IMR-90 (cell line): ENCODE measurements around the gene KCNIP1. TPM values are rescaled to one million over a fixed set of nuclear protein-coding genes. Genes with fewer than 3 reads are reported as not detected.

Experiments used
- ATAC-seq: fragments of 200-7000 bp; cut with Tn5 transposase; 2 replicates; pipeline ENCODE4 v1.9.1; 2020; ENCODE audit warnings: low read depth, mild to moderate bottlenecking, moderate library complexity
- BruUV-seq: library from RNA; stranded (reverse); fragments of 400-500 nt; replicated peaks from 2 replicates; lab custom pipeline; 2021; lab: Mats Ljungman, UMichigan
- CTCF ChIA-PET: fragments of 300-600 bp; formaldehyde crosslinking; extraction: SDS; loops from one replicate; lab custom pipeline; 2021; ENCODE audit warnings: antibody characterized with exemption; lab: Yijun Ruan, JAX
- POLR2A ChIA-PET: fragments of 300-600 bp; sonication (Branson Sonifier 250); formaldehyde crosslinking; loops from one replicate; lab custom pipeline; 2022; ENCODE audit warnings: antibody characterized with exemption; ENCODE audit not compliant: unreplicated experiment; lab: Charles Lee
- DNase-seq: peaks from one replicate; pipeline ENCODE4 v3.0.0; 2013
- H2AFZ ChIP-seq: replicated peaks from 2 replicates; pipeline ENCODE3; 2013; ENCODE audit warnings: low read length, mild to moderate bottlenecking; ENCODE audit not compliant: poor library complexity
- H2AK5ac ChIP-seq: 2 replicates; pipeline ENCODE4 v1.6.1; 2013; ENCODE audit warnings: low read depth, low read length, inconsistent platforms
- H2AK9ac ChIP-seq: replicated peaks from 2 replicates; pipeline ENCODE3; 2013; ENCODE audit warnings: mild to moderate bottlenecking, low read depth, low read length, moderate library complexity; ENCODE audit not compliant: poor library complexity
- H2BK120ac ChIP-seq: 2 replicates; pipeline ENCODE4 v1.6.1; 2013; ENCODE audit warnings: low read depth, low read length, inconsistent platforms
- H2BK15ac ChIP-seq: 3 replicates; pipeline ENCODE4 v1.6.1; 2013; ENCODE audit warnings: low read depth, low read length, inconsistent platforms
- H2BK20ac ChIP-seq: 2 replicates; pipeline ENCODE4 v1.6.1; 2013; ENCODE audit warnings: low read depth, mild to moderate bottlenecking, inconsistent platforms, low read length, moderate library complexity
- H2BK5ac ChIP-seq: 2 replicates; pipeline ENCODE4 v1.6.1; 2013; ENCODE audit warnings: mild to moderate bottlenecking, low read depth, low read length, inconsistent platforms; ENCODE audit not compliant: poor library complexity, severe bottlenecking
- H3K14ac ChIP-seq: replicated peaks from 2 replicates; pipeline ENCODE4 v1.6.1; 2013; ENCODE audit warnings: low read depth, low read length, inconsistent platforms
- H3K18ac ChIP-seq: 2 replicates; pipeline ENCODE4 v1.6.1; 2013; ENCODE audit warnings: low read depth, low read length, control low read depth
- H3K23ac ChIP-seq: 2 replicates; pipeline ENCODE4 v1.6.1; 2013; ENCODE audit warnings: low read depth, low read length, inconsistent platforms
- H3K27ac ChIP-seq: 2 replicates; pipeline ENCODE4 v1.5.1; 2013; ENCODE audit warnings: mild to moderate bottlenecking, control low read depth, low read length; ENCODE audit not compliant: insufficient read depth
- H3K27me3 ChIP-seq: 2 replicates; pipeline ENCODE4 v1.6.1; 2013; ENCODE audit warnings: low read length; ENCODE audit not compliant: control insufficient read depth, insufficient read depth
- H3K36me3 ChIP-seq: 2 replicates; pipeline ENCODE4 v1.6.1; 2013; ENCODE audit warnings: low read length, mixed read lengths; ENCODE audit not compliant: control insufficient read depth, insufficient read depth
- H3K4ac ChIP-seq: 2 replicates; pipeline ENCODE4 v1.6.1; 2013; ENCODE audit warnings: low read depth, low read length, inconsistent platforms
- H3K4me1 ChIP-seq: 2 replicates; pipeline ENCODE4 v1.6.1; 2013; ENCODE audit warnings: low read length, mixed read lengths; ENCODE audit not compliant: control insufficient read depth, insufficient read depth
- H3K4me2 ChIP-seq: 2 replicates; pipeline ENCODE4 v1.6.1; 2013; ENCODE audit warnings: low read depth, mild to moderate bottlenecking, control low read depth, low read length, moderate library complexity
- H3K4me3 ChIP-seq: 2 replicates; pipeline ENCODE4 v1.5.1; 2013; ENCODE audit warnings: low read depth, mild to moderate bottlenecking, control low read depth, low read length, moderate library complexity; ENCODE audit not compliant: insufficient read depth
- H3K56ac ChIP-seq: 2 replicates; pipeline ENCODE4 v1.6.1; 2013; ENCODE audit warnings: low read length, inconsistent platforms; ENCODE audit not compliant: insufficient read depth; ENCODE audit errors: extremely low read depth
- H3K79me1 ChIP-seq, 2 experiments: 2 replicates each; pipeline ENCODE4 v1.6.1; 2013; ENCODE audit warnings: low read length in 2 of 2, inconsistent platforms in 1 of 2, low read depth in 1 of 2
- H3K9ac ChIP-seq: 2 replicates; pipeline ENCODE4 v1.6.1; 2013; ENCODE audit warnings: low read depth, low read length, control low read depth
- H3K9me1 ChIP-seq: 2 replicates; pipeline ENCODE4 v1.6.1; 2013; ENCODE audit warnings: low read length, inconsistent platforms; ENCODE audit not compliant: insufficient read depth
- H3K9me3 ChIP-seq: 2 replicates; pipeline ENCODE4 v1.6.1; 2013; ENCODE audit warnings: low read length; ENCODE audit not compliant: control insufficient read depth, insufficient read depth
- H4K20me1 ChIP-seq: 2 replicates; pipeline ENCODE4 v1.6.1; 2013; ENCODE audit warnings: low read length, inconsistent platforms; ENCODE audit not compliant: insufficient read depth
- H4K5ac ChIP-seq: 2 replicates; pipeline ENCODE4 v1.6.1; 2013; ENCODE audit warnings: mild to moderate bottlenecking, low read depth, low read length, control low read depth
- H4K8ac ChIP-seq, 2 experiments: 2 replicates each; pipeline ENCODE4 v1.6.1; 2013; ENCODE audit warnings: low read depth in 2 of 2, low read length in 2 of 2, control low read depth in 1 of 2, inconsistent platforms in 1 of 2
- H4K91ac ChIP-seq: 2 replicates; pipeline ENCODE4 v1.6.1; 2013; ENCODE audit warnings: low read depth, low read length, inconsistent platforms; ENCODE audit not compliant: insufficient read depth
- BHLHE40 ChIP-seq: fragments of 150-350 bp; IDR thresholded peaks from 2 replicates; pipeline ENCODE4 v1.6.1; 2016; ENCODE audit warnings: mild to moderate bottlenecking, low read depth, low read length
- CEBPB ChIP-seq: IDR thresholded peaks from 2 replicates; pipeline ENCODE4 v1.6.1; 2012; ENCODE audit warnings: low read depth, low read length, improper control_type of control experiment
- CHD1 ChIP-seq: IDR thresholded peaks from 2 replicates; pipeline ENCODE4 v1.6.1; 2012; ENCODE audit warnings: low read depth, low read length, improper control_type of control experiment
- WGBS, 2 experiments: methylation state at CpG; one replicate each; pipeline versions ENCODE4 v1.1.5 to v1.1.7; 2013; ENCODE audit warnings: missing lambda C conversion rate in 2 of 2; ENCODE audit not compliant: insufficient read length in 1 of 2; ENCODE audit errors: extremely low coverage in 2 of 2; 5-methylcytosine and 5-hydroxymethylcytosine counted together
- dilution Hi-C: fragments of 300-500 bp; cut with HindIII; formaldehyde crosslinking; loops from one replicate; pipeline ENCODE4 v1.14.3; 2018; ENCODE audit warnings: low sequenced_read_pairs; ENCODE audit not compliant: unreplicated experiment
- in situ Hi-C: fragments of 300-500 bp; cut with MboI; formaldehyde crosslinking; loops from 3 replicates; pipeline ENCODE4 v1.14.3; 2019; ENCODE audit warnings: low sequenced_read_pairs, inconsistent platforms, mixed read lengths
- intact Hi-C: fragments of 100-400 bp; cut with micrococcal nuclease; formaldehyde crosslinking; loops from 2 replicates; pipeline ENCODE4 v1.10.0; 2022
- polyA plus RNA-seq, 3 experiments: library from polyadenylated mRNA; depleted of rRNA; stranded (reverse); fragments of >200 nt; gene quantifications; 2 replicates each; pipeline ENCODE4 v1.2.3, GENCODE V29; 2012; ENCODE audit warnings: low replicate concordance in 1 of 3
- total RNA-seq: library from RNA; depleted of rRNA; stranded (reverse); fragments of >200 nt; gene quantifications from 2 replicates; pipeline ENCODE4 v1.2.3, GENCODE V29; 2012
- TF ChIP-seq, protein P1 (sequence below): fragments of 150-350 bp; IDR thresholded peaks from 2 replicates; pipeline ENCODE4 v1.6.1; 2016; ENCODE audit warnings: low read depth, mild to moderate bottlenecking, low read length, moderate library complexity, borderline replicate concordance

Gene KCNIP1
- total and polyA plus RNA-seq, 2 of the 4 experiments (the other 2 are of a cell fraction): not detected

DNA sequence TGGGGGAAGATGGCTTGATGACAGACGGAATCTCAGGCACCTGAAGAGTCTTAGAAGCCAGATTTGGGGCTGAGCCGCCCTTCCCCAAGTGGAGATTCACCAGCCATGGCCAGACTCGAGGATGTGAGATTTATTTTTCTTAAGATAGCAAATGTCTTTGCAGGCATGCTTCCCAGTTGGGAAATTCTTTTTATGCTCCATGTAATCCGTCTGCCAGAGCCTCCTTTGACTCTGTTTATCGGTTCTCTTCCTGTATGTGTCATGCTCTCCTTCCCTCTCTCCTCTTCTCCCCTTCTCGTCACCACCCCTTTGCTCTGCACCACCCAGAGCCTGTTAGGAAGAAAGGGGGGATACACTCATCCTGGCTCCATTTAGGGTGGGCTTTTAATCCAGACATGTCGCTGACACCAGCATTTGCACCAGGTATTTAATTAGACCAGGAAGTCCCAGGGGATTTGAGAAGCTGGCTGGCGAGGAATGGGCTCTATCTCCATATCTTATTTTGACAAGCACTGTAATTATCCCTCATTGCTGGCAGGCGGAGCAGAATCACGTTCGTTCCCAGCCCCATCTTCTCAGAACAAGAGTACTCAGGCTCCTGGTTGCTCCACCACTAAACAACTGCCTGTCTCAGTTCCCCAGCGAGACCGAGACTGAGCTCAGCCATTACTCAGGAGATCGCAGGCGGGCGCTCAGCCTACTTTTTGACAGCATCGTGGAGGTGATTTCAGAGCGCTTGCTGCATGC lies 50.9 kb downstream of the KCNIP1 start:
- Histone ChIP-seq H3K79me1 (no peaks in the 10 kb centered on the region), H3K14ac (no peak overlapping the region), H3K36me3 (no peaks in the 10 kb centered on the region), H3K27me3 (no peaks in the 10 kb centered on the region; the same call in none of the 2 replicates), H3K4me2 (peak overlapping the region; percentile 57), H3K4me1 (peaks cover 2% of the 10 kb centered on the region; the same call in 1 of the 2 replicates), H3K27ac (no peak overlapping the region), H3K9ac (no peak overlapping the region), H4K8ac (no peak overlapping the region), H3K4ac (no peak overlapping the region), H2BK5ac (no peak overlapping the region), H3K9me1 (peaks cover 2% of the 10 kb centered on the region; the same call in 1 of the 2 replicates), H4K5ac (no peak overlapping the region), H3K56ac (no peak overlapping the region), H2BK120ac (no peak overlapping the region), H3K23ac (no peak overlapping the region), H2AFZ (no peak overlapping the region), H3K18ac (no peak overlapping the region), H3K9me3 (no peaks in the 10 kb centered on the region), H2AK9ac (no peak overlapping the region), H4K20me1 (no peaks in the 10 kb centered on the region), H3K4me3 (no peak overlapping the region), H2AK5ac (no peak overlapping the region), H2BK15ac (no peak overlapping the region), H2BK20ac (no peak overlapping the region), H4K91ac (no peak overlapping the region)
- WGBS, 2 experiments: no CpG with 5 or more reads among the region's 18 CpGs
- POLR2A ChIA-PET: no interaction called here
- CTCF ChIA-PET: no interaction called here
- dilution Hi-C loops (no loop called here), in situ Hi-C loops (no loop called here), intact Hi-C loops (loop anchor here (5.0 kb wide), 1 partner anchor 62 kb away; no protein-coding TSS in a partner anchor)
- ATAC-seq: peak; percentile 50; the same call in 1 of the 2 replicates
- BruUV-seq: no TSS peak
- DNase-seq: peak; percentile 72
- no peak for TF ChIP-seq CHD1
- TF ChIP-seq, protein P1, sequence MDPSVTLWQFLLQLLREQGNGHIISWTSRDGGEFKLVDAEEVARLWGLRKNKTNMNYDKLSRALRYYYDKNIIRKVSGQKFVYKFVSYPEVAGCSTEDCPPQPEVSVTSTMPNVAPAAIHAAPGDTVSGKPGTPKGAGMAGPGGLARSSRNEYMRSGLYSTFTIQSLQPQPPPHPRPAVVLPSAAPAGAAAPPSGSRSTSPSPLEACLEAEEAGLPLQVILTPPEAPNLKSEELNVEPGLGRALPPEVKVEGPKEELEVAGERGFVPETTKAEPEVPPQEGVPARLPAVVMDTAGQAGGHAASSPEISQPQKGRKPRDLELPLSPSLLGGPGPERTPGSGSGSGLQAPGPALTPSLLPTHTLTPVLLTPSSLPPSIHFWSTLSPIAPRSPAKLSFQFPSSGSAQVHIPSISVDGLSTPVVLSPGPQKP: no peak
- TF ChIP-seq BHLHE40: no peak
- peak; percentile 28; the same call in 1 of the 2 replicates for TF ChIP-seq CEBPB
